Subcutaneous abdominal adipose tissue (tissue), 5 donors: Measurements from ENCODE around the gene STAG1.

Experiments used
- H3K27ac ChIP-seq: one replicate; pipeline ENCODE4 v1.7.0; 2013; ENCODE audit warnings: low read depth, mild to moderate bottlenecking, inconsistent platforms, low read length, moderate library complexity
- H3K27me3 ChIP-seq, 5 donors: one replicate each; pipeline ENCODE4 v1.7.0; 2013; ENCODE audit warnings: low read length in 5 of 5, inconsistent platforms in 1 of 5; ENCODE audit not compliant: control insufficient read depth in 5 of 5, insufficient read depth in 4 of 5
- H3K36me3 ChIP-seq, 5 donors: one replicate each; pipeline ENCODE4 v1.7.0; 2013; ENCODE audit warnings: low read length in 5 of 5; ENCODE audit not compliant: control insufficient read depth in 5 of 5, insufficient read depth in 5 of 5
- H3K4me1 ChIP-seq, 5 donors: one replicate each; pipeline ENCODE4 v1.7.0; 2013; ENCODE audit warnings: low read length in 5 of 5, mild to moderate bottlenecking in 3 of 5, moderate library complexity in 1 of 5; ENCODE audit not compliant: control insufficient read depth in 5 of 5, insufficient read depth in 5 of 5
- H3K4me3 ChIP-seq, 5 donors: one replicate each; pipeline ENCODE4 v1.7.0; 2013; ENCODE audit warnings: low read length in 5 of 5, low read depth in 1 of 5
- H3K9ac ChIP-seq, 5 donors: one replicate each; pipeline ENCODE4 v1.7.0; 2013; ENCODE audit warnings: low read length in 5 of 5, mild to moderate bottlenecking in 4 of 5, moderate library complexity in 3 of 5
- H3K9me3 ChIP-seq, 5 donors: one replicate each; pipeline ENCODE4 v1.7.0; 2013; ENCODE audit warnings: low read length in 5 of 5; ENCODE audit not compliant: control insufficient read depth in 5 of 5
- donor health status: healthy.
- donor health status: healthy.
- donor health status: healthy.
- donor health status: healthy.
- donor health status: healthy.

The STAG1 gene

GRCh38 chr3:136547293-136547692, 204.9 kb downstream of the STAG1 start:
- no peaks in the 10 kb centered on the region for H3K27me3 ChIP-seq
- no peaks in the 10 kb centered on the region for H3K9me3 ChIP-seq
- H3K4me3 ChIP-seq = no peak overlapping the region
- H3K27ac ChIP-seq = no peak overlapping the region
- H3K4me1 ChIP-seq = no peaks in the 10 kb centered on the region
- peaks cover 0 to 5% (median 0%) of the 10 kb centered on the region in 5 donors for H3K36me3 ChIP-seq
- H3K9ac ChIP-seq = no peak overlapping the region

GRCh38 chr3:136546720-136547119, 205.5 kb downstream of the STAG1 start:
- Histone ChIP-seq H3K27me3 (no peaks in the 10 kb centered on the region), H3K27ac (no peak overlapping the region), H3K9ac (no peak overlapping the region), H3K4me1 (no peaks in the 10 kb centered on the region), H3K4me3 (no peak overlapping the region), H3K36me3 (peaks cover 0 to 5% (median 3%) of the 10 kb centered on the region in 5 donors), H3K9me3 (no peaks in the 10 kb centered on the region)

GRCh38 chr3:136545664-136546268, 206.4 kb downstream of the STAG1 start:
- H3K36me3 ChIP-seq = peaks cover 0 to 3% (median 0%) of the 10 kb centered on the region in 5 donors
- H3K4me1 ChIP-seq = no peaks in the 10 kb centered on the region
- H3K9me3 ChIP-seq = no peaks in the 10 kb centered on the region
- H3K27me3 ChIP-seq = no peaks in the 10 kb centered on the region
- no peak overlapping the region for H3K4me3 ChIP-seq
- H3K9ac ChIP-seq = no peak overlapping the region
- no peak overlapping the region for H3K27ac ChIP-seq

GRCh38 chr3:136544532-136544931, 207.6 kb downstream of the STAG1 start:
- Histone ChIP-seq H3K9ac (no peak overlapping the region), H3K9me3 (no peaks in the 10 kb centered on the region), H3K27ac (no peak overlapping the region)

GRCh38 chr3:136543385-136543784, 208.8 kb downstream of the STAG1 start:
- no peak overlapping the region for H3K27ac ChIP-seq
- H3K9me3 ChIP-seq = no peaks in the 10 kb centered on the region
- no peak overlapping the region for H3K4me3 ChIP-seq
- H3K4me1 ChIP-seq = no peaks in the 10 kb centered on the region
- peaks cover 0 to 3% (median 0%) of the 10 kb centered on the region in 5 donors for H3K36me3 ChIP-seq
- H3K27me3 ChIP-seq = no peaks in the 10 kb centered on the region
- H3K9ac ChIP-seq = no peak overlapping the region

More at GRCh38 chr3:136544532-136544931, 207.6 kb downstream of the STAG1 start:
- Histone ChIP-seq H3K4me1 (no peaks in the 10 kb centered on the region), H3K4me3 (no peak overlapping the region), H3K27me3 (no peaks in the 10 kb centered on the region), H3K36me3 (peaks cover 0 to 3% (median 0%) of the 10 kb centered on the region in 5 donors)

GRCh38 chr3:136535906-136536305, 216.3 kb downstream of the STAG1 start:
- peaks cover 0 to 8% (median 3%) of the 10 kb centered on the region in 5 donors for H3K9me3 ChIP-seq
- H3K36me3 ChIP-seq = no peaks in the 10 kb centered on the region
- H3K4me1 ChIP-seq = no peaks in the 10 kb centered on the region
- H3K4me3 ChIP-seq = no peak overlapping the region
- H3K27me3 ChIP-seq = no peaks in the 10 kb centered on the region
- no peak overlapping the region for H3K9ac ChIP-seq
- H3K27ac ChIP-seq = no peak overlapping the region

GRCh38 chr3:136532766-136533165, 219.4 kb downstream of the STAG1 start:
- Histone ChIP-seq H3K9me3 (peaks cover 0 to 13% (median 3%) of the 10 kb centered on the region in 5 donors), H3K27me3 (no peaks in the 10 kb centered on the region), H3K27ac (no peak overlapping the region), H3K36me3 (peaks cover 0 to under 1% (median 0%) of the 10 kb centered on the region in 5 donors), H3K4me3 (no peak overlapping the region), H3K4me1 (no peaks in the 10 kb centered on the region), H3K9ac (no peak overlapping the region)

GRCh38 chr3:136518102-136518501, 234.1 kb downstream of the STAG1 start:
- Histone ChIP-seq H3K27ac (no peak overlapping the region), H3K9ac (no peak overlapping the region), H3K9me3 (no peaks in the 10 kb centered on the region), H3K36me3 (peaks cover 0 to 9% (median 0%) of the 10 kb centered on the region in 5 donors), H3K27me3 (no peaks in the 10 kb centered on the region), H3K4me1 (peaks cover 0 to 3% (median 3%) of the 10 kb centered on the region in 5 donors), H3K4me3 (no peak overlapping the region)

GRCh38 chr3:136516656-136517055, 235.5 kb downstream of the STAG1 start:
- Histone ChIP-seq H3K36me3 (peaks cover 0 to 9% (median 0%) of the 10 kb centered on the region in 5 donors), H3K27me3 (no peaks in the 10 kb centered on the region), H3K4me1 (peaks cover 0 to 16% (median 7%) of the 10 kb centered on the region in 5 donors), H3K4me3 (no peak overlapping the region), H3K9ac (no peak overlapping the region), H3K9me3 (no peaks in the 10 kb centered on the region), H3K27ac (no peak overlapping the region)

GRCh38 chr3:136516095-136516494, 236.1 kb downstream of the STAG1 start:
- Histone ChIP-seq H3K9me3 (no peaks in the 10 kb centered on the region), H3K9ac (no peak overlapping the region), H3K27ac (no peak overlapping the region), H3K36me3 (peaks cover 0 to 9% (median 0%) of the 10 kb centered on the region in 5 donors), H3K27me3 (no peaks in the 10 kb centered on the region), H3K4me3 (no peak overlapping the region), H3K4me1 (peaks cover 0 to 16% (median 7%) of the 10 kb centered on the region in 5 donors)
